Smooth muscle cell (in vitro differentiated cells): ENCODE results near the gene PPIL1. TPM values are rescaled to one million over a fixed set of nuclear protein-coding genes. Genes with fewer than 3 reads are reported as not detected.

Source experiments
- DNase-seq: peaks from one replicate; lab custom pipeline; 2025; ENCODE audit not compliant: unreplicated experiment; lab: John Stamatoyannopoulos, UW
- H2AFZ ChIP-seq: fragments of 200-600 bp; sonication (generic); 2 replicates; pipeline ENCODE4 v1.6.0; 2016; ENCODE audit warnings: antibody characterized with exemption, low read depth, mild to moderate bottlenecking
- H3F3A ChIP-seq: fragments of 200-600 bp; sonication (generic); 2 replicates; pipeline ENCODE4 v1.6.0; 2017; ENCODE audit warnings: antibody characterized with exemption, low read depth
- H3K27ac ChIP-seq: fragments of 200-600 bp; sonication (generic); 2 replicates; pipeline ENCODE4 v1.5.1; 2016; ENCODE audit warnings: low read depth, mild to moderate bottlenecking
- H3K27me3 ChIP-seq: fragments of 200-600 bp; sonication (generic); 2 replicates; pipeline ENCODE4 v1.6.1; 2016; ENCODE audit warnings: low read depth, mild to moderate bottlenecking
- H3K36me3 ChIP-seq: fragments of 200-600 bp; sonication (generic); 2 replicates; pipeline ENCODE4 v1.5.1; 2016; ENCODE audit warnings: low read depth
- H3K4me1 ChIP-seq: fragments of 200-600 bp; sonication (generic); 2 replicates; pipeline ENCODE4 v1.5.1; 2016; ENCODE audit warnings: low read depth
- H3K4me2 ChIP-seq: fragments of 200-600 bp; sonication (generic); 2 replicates; pipeline ENCODE4 v1.6.0; 2016; ENCODE audit warnings: mild to moderate bottlenecking
- H3K4me3 ChIP-seq: fragments of 200-600 bp; sonication (generic); 2 replicates; pipeline ENCODE4 v1.5.1; 2016; ENCODE audit warnings: mild to moderate bottlenecking
- H3K79me2 ChIP-seq: fragments of 200-600 bp; sonication (generic); 2 replicates; pipeline ENCODE4 v1.6.0; 2016; ENCODE audit warnings: low read depth, mild to moderate bottlenecking
- H3K9ac ChIP-seq: fragments of 200-600 bp; sonication (generic); 2 replicates; pipeline ENCODE4 v1.6.0; 2016; ENCODE audit warnings: low read depth
- H3K9me3 ChIP-seq: fragments of 200-600 bp; sonication (generic); replicated peaks from 2 replicates; pipeline ENCODE4 v1.5.1; 2016; ENCODE audit warnings: low read depth
- H4K20me1 ChIP-seq: fragments of 200-600 bp; sonication (generic); 2 replicates; pipeline ENCODE4 v1.6.0; 2016; ENCODE audit warnings: low read depth
- WGBS: methylation state at CpG from one replicate; pipeline ENCODE4 v1.1.7; 2016; ENCODE audit warnings: low lambda C conversion rate; 5-methylcytosine and 5-hydroxymethylcytosine counted together
- polyA plus RNA-seq: library from polyadenylated mRNA; unstranded; fragments of >200 nt; fragmentation: Nextera tagmentation; extraction: Ambion mirVana; gene quantifications from 2 replicates; pipeline ENCODE4 v1.2.1, GENCODE V29; 2016
- total RNA-seq: library from RNA; depleted of rRNA; stranded (reverse); fragments of >200 nt; gene quantifications from 2 replicates; pipeline ENCODE4 v1.2.3, GENCODE V29; 2014
- TF ChIP-seq, protein P1 (sequence below): fragments of 200-600 bp; sonication (generic); IDR thresholded peaks from 2 replicates; pipeline ENCODE4 v1.5.1; 2017; ENCODE audit warnings: borderline replicate concordance, mild to moderate bottlenecking, antibody characterized with exemption; ENCODE audit not compliant: insufficient read depth, poor library complexity, severe bottlenecking

Gene PPIL1
- total RNA-seq (49.3 and 57.6 TPM in 2 replicates), polyA plus RNA-seq (34.6 and 45.4 TPM in 2 replicates)

DNA sequence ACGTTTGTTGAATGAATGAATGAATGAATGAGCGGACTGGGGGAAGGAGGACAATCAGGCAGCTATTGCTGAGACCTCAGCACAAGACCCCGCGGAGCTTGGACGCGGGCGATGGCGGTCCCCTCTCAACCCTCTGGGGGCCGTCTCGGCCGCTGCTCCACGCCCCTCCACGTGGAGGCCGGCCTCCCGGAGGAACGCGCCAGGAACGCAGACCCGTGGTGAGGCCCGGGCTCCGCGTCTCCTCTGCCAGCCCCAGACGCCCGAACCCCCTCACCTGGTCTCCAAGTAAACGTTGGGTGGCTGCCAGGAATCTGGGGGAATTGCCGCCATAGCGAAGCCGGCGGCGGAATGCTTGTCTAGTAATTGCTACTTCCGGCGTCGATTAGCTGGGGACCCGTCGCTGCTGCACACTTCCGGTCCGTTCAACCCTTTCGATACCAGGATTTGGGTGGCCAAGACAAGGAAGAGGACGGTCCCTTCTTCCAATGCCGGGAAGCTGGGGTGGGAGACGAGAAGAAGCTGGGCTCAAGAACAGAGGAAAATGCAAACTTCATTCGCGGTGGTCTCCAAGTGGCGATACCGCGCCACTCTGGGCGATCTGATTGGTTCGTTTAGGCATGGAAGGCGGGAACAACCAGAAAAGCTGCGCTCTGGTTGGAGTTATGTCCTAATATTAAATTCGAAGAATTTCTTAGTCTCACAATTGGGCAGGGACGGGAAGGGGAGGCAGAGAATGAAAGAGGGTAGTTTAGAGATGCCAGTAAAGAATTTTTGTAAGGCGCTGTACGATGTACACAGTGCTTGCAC, at the start of gene PPIL1:
TSS of gene PPIL1 (minus strand) at position 361 of the 807 bp plus-strand sequence. CDS start at position 330, 31 bp downstream.
- peaks cover 15% of the 10 kb centered on the region for H3K4me1 ChIP-seq
- peak within 1 kb of the TSS; percentile 99 for H2AFZ ChIP-seq
- peaks cover 24% of the 10 kb centered on the region for H3K79me2 ChIP-seq
- WGBS: under 1% methylated on average over 54 of the region's 54 CpGs
- no peaks in the 10 kb centered on the region for H3K27me3 ChIP-seq
- peak within 1 kb of the TSS; percentile 83 for H3K9ac ChIP-seq
- H3K4me3 ChIP-seq: peak within 1 kb of the TSS; percentile 75
- no peaks in the 10 kb centered on the region for H3K36me3 ChIP-seq
- H3F3A ChIP-seq: no peaks in the 10 kb centered on the region
- TF ChIP-seq, protein P1, sequence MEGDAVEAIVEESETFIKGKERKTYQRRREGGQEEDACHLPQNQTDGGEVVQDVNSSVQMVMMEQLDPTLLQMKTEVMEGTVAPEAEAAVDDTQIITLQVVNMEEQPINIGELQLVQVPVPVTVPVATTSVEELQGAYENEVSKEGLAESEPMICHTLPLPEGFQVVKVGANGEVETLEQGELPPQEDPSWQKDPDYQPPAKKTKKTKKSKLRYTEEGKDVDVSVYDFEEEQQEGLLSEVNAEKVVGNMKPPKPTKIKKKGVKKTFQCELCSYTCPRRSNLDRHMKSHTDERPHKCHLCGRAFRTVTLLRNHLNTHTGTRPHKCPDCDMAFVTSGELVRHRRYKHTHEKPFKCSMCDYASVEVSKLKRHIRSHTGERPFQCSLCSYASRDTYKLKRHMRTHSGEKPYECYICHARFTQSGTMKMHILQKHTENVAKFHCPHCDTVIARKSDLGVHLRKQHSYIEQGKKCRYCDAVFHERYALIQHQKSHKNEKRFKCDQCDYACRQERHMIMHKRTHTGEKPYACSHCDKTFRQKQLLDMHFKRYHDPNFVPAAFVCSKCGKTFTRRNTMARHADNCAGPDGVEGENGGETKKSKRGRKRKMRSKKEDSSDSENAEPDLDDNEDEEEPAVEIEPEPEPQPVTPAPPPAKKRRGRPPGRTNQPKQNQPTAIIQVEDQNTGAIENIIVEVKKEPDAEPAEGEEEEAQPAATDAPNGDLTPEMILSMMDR: no peak
- H4K20me1 ChIP-seq: no peaks in the 10 kb centered on the region
- peak within 1 kb of the TSS; percentile 82 for H3K27ac ChIP-seq
- no peaks in the 10 kb centered on the region for H3K9me3 ChIP-seq
- peak; percentile 58 for DNase-seq
- H3K4me2 ChIP-seq: peak within 1 kb of the TSS; percentile 95

GRCh38 chr6:36924131-36924530, 49.5 kb upstream of the PPIL1 start:
- peaks cover 5% of the 10 kb centered on the region for H3F3A ChIP-seq
- peak overlapping the region; percentile 41 for H3K9ac ChIP-seq
- TF ChIP-seq, protein P1: no peak
- H3K4me1 ChIP-seq: peaks cover 7% of the 10 kb centered on the region
- WGBS: 30% methylated on average over 4 of the region's 4 CpGs
- H3K27me3 ChIP-seq: no peaks in the 10 kb centered on the region
- H3K27ac ChIP-seq: peak overlapping the region; percentile 78
- H3K79me2 ChIP-seq: no peaks in the 10 kb centered on the region
- H4K20me1 ChIP-seq: no peaks in the 10 kb centered on the region
- H3K36me3 ChIP-seq: no peaks in the 10 kb centered on the region
- no peaks in the 10 kb centered on the region for H3K9me3 ChIP-seq
- no peak overlapping the region for H3K4me3 ChIP-seq
- no peak for DNase-seq
- peak overlapping the region; percentile 70 for H3K4me2 ChIP-seq
- no peak overlapping the region for H2AFZ ChIP-seq

GRCh38 chr6:36920546-36920945, 45.9 kb upstream of the PPIL1 start:
- Histone ChIP-seq H2AFZ (no peak overlapping the region), H3F3A (peaks cover 12% of the 10 kb centered on the region), H3K27ac (peak overlapping the region; percentile 19), H3K79me2 (no peaks in the 10 kb centered on the region), H3K27me3 (no peaks in the 10 kb centered on the region), H3K4me3 (no peak overlapping the region), H3K36me3 (no peaks in the 10 kb centered on the region), H3K9me3 (no peaks in the 10 kb centered on the region), H4K20me1 (no peaks in the 10 kb centered on the region), H3K9ac (no peak overlapping the region), H3K4me2 (no peak overlapping the region), H3K4me1 (peaks cover 30% of the 10 kb centered on the region)
- WGBS: 79% methylated on average over 5 of the region's 5 CpGs
- TF ChIP-seq, protein P1: no peak
- no peak for DNase-seq
